Erythroblast (primary cell): ENCODE measurements around the gene SFSWAP.
"Not testable (repeated sequence)": the region's sequence is repeated elsewhere in the genome, so short reads cannot be mapped to it uniquely, and the experiment has no call there.

Experiments
- DNase-seq, 2 experiments: peaks; one replicate each; lab custom pipeline; 2025; lab: John Stamatoyannopoulos, UW
- GATA1 ChIP-seq: IDR thresholded peaks from 2 replicates; pipeline ENCODE4 v1.6.1; 2011; ENCODE audit warnings: low read depth, mild to moderate bottlenecking, control low read depth, low read length, moderate library complexity
- POLR2A ChIP-seq: IDR thresholded peaks from 2 replicates; pipeline ENCODE4 v1.6.1; 2011; ENCODE audit warnings: mild to moderate bottlenecking, low read length

The SFSWAP gene

DNA sequence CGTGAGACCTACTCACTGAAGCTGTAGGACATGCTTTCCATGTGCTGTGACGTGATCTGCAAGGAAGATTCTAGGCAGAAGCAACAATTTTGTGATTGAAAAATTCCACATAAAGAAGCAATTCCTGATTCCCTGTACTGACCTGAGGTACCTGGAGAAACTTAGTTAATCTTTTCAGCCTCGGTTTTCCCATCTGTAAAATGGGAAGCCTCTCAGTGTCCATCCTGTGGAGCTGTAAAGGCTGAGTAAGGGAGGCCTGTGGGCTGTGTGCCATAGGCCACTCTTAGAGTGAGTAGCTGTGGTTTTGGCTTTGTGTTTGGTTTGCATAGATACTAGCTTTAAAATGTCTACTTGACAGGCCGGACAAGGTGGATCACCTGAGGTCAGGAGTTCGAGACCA is 50.7 kb downstream of the SFSWAP start:
- TF ChIP-seq POLR2A (no peak), GATA1 (no peak)
- DNase-seq = no peak

DNA sequence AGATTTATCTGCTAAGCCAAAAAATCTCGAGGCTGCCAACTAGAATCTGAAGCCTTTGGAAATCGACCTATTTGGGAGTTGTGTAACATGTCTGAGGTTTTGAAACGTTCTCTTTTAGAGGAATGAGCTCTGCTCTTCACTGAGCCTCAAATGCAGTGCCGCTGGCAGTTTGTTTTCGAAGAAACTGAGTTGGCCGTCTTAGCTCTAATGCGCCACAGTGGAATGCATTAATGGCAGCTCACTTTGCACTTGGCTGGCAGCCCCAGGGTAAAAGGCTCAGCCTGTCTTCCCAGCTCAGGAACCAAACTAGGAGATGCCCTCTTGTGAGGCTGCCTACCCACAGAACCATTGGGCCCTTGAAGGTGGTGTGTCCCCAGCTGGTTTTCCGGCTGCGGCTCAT is 53.8 kb downstream of the SFSWAP start:
- no peak for TF ChIP-seq GATA1
- no peak for TF ChIP-seq POLR2A
- DNase-seq = no peak

DNA sequence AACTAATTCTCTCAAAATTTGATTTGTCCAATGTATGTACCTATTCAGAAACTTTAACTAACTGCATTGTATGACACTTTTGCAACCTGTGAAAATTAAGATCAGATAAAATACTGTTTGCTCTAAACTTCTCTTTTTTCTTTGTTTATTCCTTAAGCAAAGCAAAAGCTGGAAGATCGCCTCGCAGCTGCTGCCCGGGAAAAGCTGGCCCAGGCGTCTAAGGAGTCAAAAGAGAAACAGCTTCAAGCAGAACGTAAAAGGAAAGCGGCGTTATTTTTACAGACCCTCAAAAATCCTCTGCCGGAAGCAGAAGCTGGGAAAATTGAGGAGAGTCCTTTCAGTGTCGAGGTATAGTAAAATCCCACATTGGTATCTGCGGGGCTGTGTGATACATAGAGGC is 55.1 kb downstream of the SFSWAP start:
- DNase-seq = no peak
- no peak for TF ChIP-seq POLR2A
- TF ChIP-seq GATA1 = no peak

DNA sequence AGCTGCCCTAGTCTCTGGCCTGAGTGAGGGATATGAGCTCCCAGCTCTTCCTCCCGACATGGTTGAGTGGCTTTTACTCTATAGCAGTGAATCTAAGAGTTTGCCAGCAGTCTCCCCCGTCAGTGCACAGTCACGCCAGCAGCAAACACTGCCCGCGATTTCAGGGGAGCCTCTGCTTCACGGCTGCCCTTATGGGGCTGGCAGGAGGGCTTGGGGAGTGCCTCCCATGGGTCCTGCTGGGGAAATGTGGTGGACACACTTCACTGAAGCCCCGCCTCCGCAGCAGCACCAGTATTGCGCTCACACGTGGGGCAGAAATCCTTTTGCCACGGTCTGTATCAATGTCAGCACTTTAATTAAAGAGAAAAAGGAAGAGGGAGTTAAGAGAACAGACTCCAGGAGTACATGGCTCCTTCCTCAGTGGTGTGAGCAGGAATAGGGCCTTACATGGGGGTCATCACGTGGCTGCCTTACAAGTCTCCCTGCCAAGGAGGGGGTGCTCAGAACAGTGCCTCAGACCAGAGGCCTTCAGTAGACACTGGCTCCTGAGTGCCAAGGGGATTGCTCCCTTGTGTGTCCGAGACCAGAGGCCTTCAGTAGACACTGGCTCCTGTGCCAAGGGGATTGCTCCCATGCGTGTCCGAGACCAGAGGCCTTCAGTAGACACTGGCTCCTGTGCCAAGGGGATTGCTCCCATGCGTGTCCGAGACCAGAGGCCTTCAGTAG is 55.7 kb downstream of the SFSWAP start:
- TF ChIP-seq POLR2A (no peak), GATA1 (no peak)
- no peak for DNase-seq

- TF ChIP-seq GATA1 = no peak
- no peak for TF ChIP-seq POLR2A
- DNase-seq = no peak
These were observed 59.2 kb downstream of the SFSWAP start for GRCh38 chr12:131770120-131770519.

- DNase-seq = no peak
These were observed 61.1 kb downstream of the SFSWAP start for GRCh38 chr12:131771965-131772364.

GRCh38 chr12:131773582-131774221 is 62.8 kb downstream of the SFSWAP start:
- DNase-seq = no peak

More at GRCh38 chr12:131771965-131772364, 61.1 kb downstream of the SFSWAP start:
- no peak for TF ChIP-seq GATA1
- TF ChIP-seq POLR2A = no peak

DNA sequence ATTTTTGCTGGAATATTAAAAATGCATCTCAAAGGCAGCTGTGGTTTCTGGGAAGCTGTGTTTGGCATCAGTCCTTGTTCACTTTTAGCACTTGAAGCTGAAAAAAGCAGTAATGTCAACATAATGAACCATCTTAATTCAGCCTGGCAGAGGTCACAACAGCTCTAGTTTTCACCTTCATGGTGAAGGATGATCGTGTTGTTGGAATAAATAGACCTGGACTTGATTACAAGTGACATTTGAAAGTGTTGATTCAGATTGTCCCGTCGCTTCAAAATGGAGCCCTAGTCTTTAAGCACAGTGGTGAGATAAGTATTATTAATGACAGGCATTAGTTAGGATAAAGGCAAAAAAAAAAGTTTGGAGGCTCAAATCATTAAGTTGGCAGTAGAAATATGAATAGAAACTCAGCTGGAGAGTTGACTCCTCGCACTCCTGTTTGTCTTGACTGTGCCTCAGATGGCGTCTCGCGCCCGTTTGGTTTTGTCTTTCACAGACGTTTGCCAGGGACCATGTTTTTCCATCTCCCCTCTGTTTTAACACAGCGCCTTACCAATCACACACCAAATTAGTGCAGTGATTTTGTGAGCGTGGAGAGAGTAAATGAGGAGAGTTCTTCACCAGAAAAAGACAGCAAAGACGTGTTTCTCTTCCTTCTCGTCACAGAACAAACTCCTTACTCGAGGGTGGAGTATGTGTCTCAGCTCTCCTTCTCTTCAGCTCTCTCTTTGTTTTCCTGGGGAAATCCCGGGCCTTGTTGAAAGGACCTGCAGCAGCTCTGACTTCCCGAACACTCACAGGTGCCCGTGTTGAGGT is 63.9 kb downstream of the SFSWAP start:
- TF ChIP-seq GATA1 = no peak
- TF ChIP-seq POLR2A = no peak

More at GRCh38 chr12:131773582-131774221, 62.8 kb downstream of the SFSWAP start:
- TF ChIP-seq POLR2A (no peak), GATA1 (no peak)

DNA sequence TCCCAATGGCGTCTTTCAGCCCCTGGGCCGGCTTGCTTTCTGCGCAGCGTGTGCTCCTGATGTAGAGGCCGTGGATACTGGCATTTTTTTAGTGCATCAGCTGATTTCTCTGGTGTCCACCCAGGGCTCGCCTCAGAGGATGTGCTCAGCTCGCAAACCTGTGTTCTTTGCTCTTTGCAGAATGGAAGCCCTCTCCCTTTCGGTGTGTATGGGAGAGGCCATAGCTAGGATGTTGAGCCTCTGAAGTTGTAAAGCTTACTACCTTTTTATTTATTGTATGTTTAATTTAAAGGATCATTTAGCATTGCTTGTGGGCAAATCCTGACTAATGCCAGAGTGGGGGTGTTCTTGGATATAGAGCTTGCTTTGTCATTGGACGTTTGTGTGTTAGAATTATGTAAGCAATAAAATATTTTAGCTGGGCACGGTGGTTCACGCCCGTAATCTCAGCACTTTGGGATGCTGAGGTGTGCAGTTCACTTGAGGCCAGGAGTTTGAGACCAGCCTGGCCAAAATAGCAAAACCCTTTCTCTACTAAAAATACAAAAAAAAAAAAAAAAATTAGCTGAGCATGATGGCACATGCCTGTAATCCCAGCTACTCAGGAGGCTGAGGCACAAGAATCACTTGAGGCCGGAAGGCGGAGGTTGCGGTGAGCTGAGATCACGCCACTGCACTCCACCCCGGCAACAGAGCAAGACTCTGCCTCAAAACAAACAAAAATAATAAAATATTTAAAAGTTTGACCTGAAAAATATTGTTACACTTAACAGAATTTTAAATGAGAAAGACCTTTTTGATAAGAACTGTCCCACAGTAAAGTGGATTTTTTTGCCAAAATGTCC is 64.7 kb downstream of the SFSWAP start:
- no peak for DNase-seq
- TF ChIP-seq GATA1 (no peak), POLR2A (no peak)

More for the DNA sequence above, 63.9 kb downstream of the SFSWAP start:
- no peak for DNase-seq

GRCh38 chr12:131776237-131776889 is 65.5 kb downstream of the SFSWAP start:
- DNase-seq = no peak
- no peak for TF ChIP-seq POLR2A
- TF ChIP-seq GATA1 = no peak

GRCh38 chr12:131777269-131777668 is 66.4 kb downstream of the SFSWAP start:
- not testable (repeated sequence) for DNase-seq

DNA sequence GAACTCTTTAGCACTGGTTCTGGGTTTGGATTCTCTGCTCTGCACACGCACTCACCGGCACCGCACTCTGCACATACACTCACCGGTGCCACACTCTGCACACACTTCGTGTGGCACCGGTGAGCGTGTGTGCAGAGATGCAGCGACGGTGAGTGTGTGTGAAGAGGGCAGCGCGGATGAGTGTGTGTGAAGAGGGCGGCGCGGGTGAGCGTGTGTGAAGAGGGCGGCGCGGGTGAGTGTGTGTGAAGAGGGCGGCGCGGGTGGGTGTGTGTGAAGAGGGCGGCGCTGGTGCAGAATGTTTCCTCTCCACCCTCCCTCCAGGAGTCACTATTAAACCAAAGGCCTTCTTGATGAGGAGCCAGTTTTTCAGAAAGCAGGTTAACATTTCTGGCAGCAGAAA is 68.1 kb downstream of the SFSWAP start:
- DNase-seq = no peak
- TF ChIP-seq GATA1 (no peak), POLR2A (no peak)

GRCh38 chr12:131782061-131782460 is 71.2 kb downstream of the SFSWAP start:
- TF ChIP-seq GATA1 = no peak
- no peak for TF ChIP-seq POLR2A
- DNase-seq = no peak
